ENCODE measurements around the gene PRR35.
A peak's percentile ranks its signal among the peaks of the same experiment; 100 is the strongest.

The PRR35 gene

GRCh38 chr16:567373-568256 lies 7.4 kb downstream of the PRR35 start:
- Mint-ChIP-seq H3K27ac (ENCODE audit: low read depth) (peak overlapping the region; percentile 41), H3K27me3 (no peaks in the 10 kb centered on the region), H3K4me1 (peaks cover 26% of the 10 kb centered on the region), H3K9me3 (no peaks in the 10 kb centered on the region), H3K4me3 (peak overlapping the region; percentile 56), H3K36me3 (ENCODE audit: insufficient read depth) (peaks cover 15% of the 10 kb centered on the region)
- ATAC-seq (replicated peaks; ENCODE audit: extremely low read depth, poor library complexity, severe bottlenecking): no peak
- DNase-seq (ENCODE audit: low spot score in 2 of 2): no peak

GRCh38 chr16:568401-569258 lies 8.4 kb downstream of the PRR35 start:
- no peaks in the 10 kb centered on the region for H3K9me3 Mint-ChIP-seq
- H3K27ac Mint-ChIP-seq (ENCODE audit: low read depth): peak overlapping the region; percentile 87
- H3K4me1 Mint-ChIP-seq: peaks cover 26% of the 10 kb centered on the region
- peaks cover 15% of the 10 kb centered on the region for H3K36me3 Mint-ChIP-seq (ENCODE audit: insufficient read depth)
- no peaks in the 10 kb centered on the region for H3K27me3 Mint-ChIP-seq
- ATAC-seq (replicated peaks; ENCODE audit: extremely low read depth, poor library complexity, severe bottlenecking) (no peak), DNase-seq (ENCODE audit: low spot score in 2 of 2) (no peak)
- H3K4me3 Mint-ChIP-seq: peak overlapping the region; percentile 84

- peak within 1 kb of the TSS; percentile 95 for H3K27ac Mint-ChIP-seq (ENCODE audit: low read depth)
- DNase-seq (ENCODE audit: low spot score in 2 of 2): peak; percentile 29 to 31
- peak within 1 kb of the TSS; percentile 84 for H3K4me3 Mint-ChIP-seq
- peak; percentile 75 for ATAC-seq (replicated peaks; ENCODE audit: extremely low read depth, poor library complexity, severe bottlenecking)
- H3K27me3 Mint-ChIP-seq: no peaks in the 10 kb centered on the region
- H3K36me3 Mint-ChIP-seq (ENCODE audit: insufficient read depth): peaks cover 15% of the 10 kb centered on the region
- H3K9me3 Mint-ChIP-seq: no peaks in the 10 kb centered on the region
- peaks cover 26% of the 10 kb centered on the region for H3K4me1 Mint-ChIP-seq
These were observed 9.5 kb downstream of the PRR35 start, which contains the start of gene PIGQ for GRCh38 chr16:569445-570254. Gene PIGQ, plus strand, starts transcription at chr16:569968. Its CDS starts 4,107 bp downstream, at chr16:574075.

- Mint-ChIP-seq H3K36me3 (ENCODE audit: insufficient read depth) (peaks cover 15% of the 10 kb centered on the region), H3K4me1 (peaks cover 26% of the 10 kb centered on the region), H3K4me3 (no peak overlapping the region), H3K27ac (ENCODE audit: low read depth) (no peak overlapping the region), H3K27me3 (no peaks in the 10 kb centered on the region), H3K9me3 (no peaks in the 10 kb centered on the region)
- ATAC-seq (replicated peaks; ENCODE audit: extremely low read depth, poor library complexity, severe bottlenecking) (no peak), DNase-seq (ENCODE audit: low spot score in 2 of 2) (no peak)
These were observed 12.9 kb downstream of the PRR35 start for GRCh38 chr16:572865-573650.

- H3K36me3 Mint-ChIP-seq (ENCODE audit: insufficient read depth): peaks cover 12% of the 10 kb centered on the region
- no peak for DNase-seq (ENCODE audit: low spot score in 2 of 2)
- no peak overlapping the region for H3K4me3 Mint-ChIP-seq
- H3K4me1 Mint-ChIP-seq: peaks cover 21% of the 10 kb centered on the region
- no peaks in the 10 kb centered on the region for H3K9me3 Mint-ChIP-seq
- H3K27ac Mint-ChIP-seq (ENCODE audit: low read depth): no peak overlapping the region
- no peaks in the 10 kb centered on the region for H3K27me3 Mint-ChIP-seq
- no peak for ATAC-seq (replicated peaks; ENCODE audit: extremely low read depth, poor library complexity, severe bottlenecking)
These were observed 14.0 kb downstream of the PRR35 start for GRCh38 chr16:574021-574760.

- no peak for DNase-seq (ENCODE audit: low spot score in 2 of 2)
- ATAC-seq (replicated peaks; ENCODE audit: extremely low read depth, poor library complexity, severe bottlenecking): no peak
- Mint-ChIP-seq H3K9me3 (no peaks in the 10 kb centered on the region), H3K27ac (ENCODE audit: low read depth) (no peak overlapping the region), H3K4me1 (peaks cover 16% of the 10 kb centered on the region), H3K4me3 (no peak overlapping the region), H3K27me3 (no peaks in the 10 kb centered on the region), H3K36me3 (ENCODE audit: insufficient read depth) (peaks cover 12% of the 10 kb centered on the region)
These were observed 15.4 kb downstream of the PRR35 start for GRCh38 chr16:575354-576196.

GRCh38 chr16:576197-576822 lies 16.1 kb downstream of the PRR35 start:
- H3K4me1 Mint-ChIP-seq: peaks cover 9% of the 10 kb centered on the region
- H3K27me3 Mint-ChIP-seq: no peaks in the 10 kb centered on the region
- no peak overlapping the region for H3K4me3 Mint-ChIP-seq
- peaks cover 5% of the 10 kb centered on the region for H3K36me3 Mint-ChIP-seq (ENCODE audit: insufficient read depth)
- DNase-seq (ENCODE audit: low spot score in 2 of 2) (no peak), ATAC-seq (replicated peaks; ENCODE audit: extremely low read depth, poor library complexity, severe bottlenecking) (no peak)
- no peaks in the 10 kb centered on the region for H3K9me3 Mint-ChIP-seq
- no peak overlapping the region for H3K27ac Mint-ChIP-seq (ENCODE audit: low read depth)

- H3K36me3 Mint-ChIP-seq (ENCODE audit: insufficient read depth): peaks cover 2% of the 10 kb centered on the region
- ATAC-seq (replicated peaks; ENCODE audit: extremely low read depth, poor library complexity, severe bottlenecking) (no peak), DNase-seq (ENCODE audit: low spot score in 2 of 2) (no peak)
- H3K4me1 Mint-ChIP-seq: peaks cover 4% of the 10 kb centered on the region
- H3K9me3 Mint-ChIP-seq: no peaks in the 10 kb centered on the region
- no peaks in the 10 kb centered on the region for H3K27me3 Mint-ChIP-seq
- no peak overlapping the region for H3K27ac Mint-ChIP-seq (ENCODE audit: low read depth)
- no peak overlapping the region for H3K4me3 Mint-ChIP-seq
These were observed 16.6 kb downstream of the PRR35 start for GRCh38 chr16:576823-577201.

- DNase-seq (ENCODE audit: low spot score in 2 of 2): no peak
- no peak for ATAC-seq (replicated peaks; ENCODE audit: extremely low read depth, poor library complexity, severe bottlenecking)
- Mint-ChIP-seq H3K27me3 (no peaks in the 10 kb centered on the region), H3K36me3 (ENCODE audit: insufficient read depth) (no peaks in the 10 kb centered on the region), H3K4me1 (no peaks in the 10 kb centered on the region), H3K27ac (ENCODE audit: low read depth) (no peak overlapping the region), H3K9me3 (no peaks in the 10 kb centered on the region), H3K4me3 (no peak overlapping the region)
These were observed 17.6 kb downstream of the PRR35 start for GRCh38 chr16:577796-578195.

- Mint-ChIP-seq H3K27me3 (no peaks in the 10 kb centered on the region), H3K9me3 (no peaks in the 10 kb centered on the region), H3K4me3 (no peak overlapping the region), H3K36me3 (ENCODE audit: insufficient read depth) (no peaks in the 10 kb centered on the region), H3K27ac (ENCODE audit: low read depth) (no peak overlapping the region), H3K4me1 (no peaks in the 10 kb centered on the region)
- ATAC-seq (replicated peaks; ENCODE audit: extremely low read depth, poor library complexity, severe bottlenecking) (no peak), DNase-seq (ENCODE audit: low spot score in 2 of 2) (no peak)
These were observed 18.2 kb downstream of the PRR35 start for GRCh38 chr16:578232-578869.
